Right renal cortex interstitium (tissue), 3 donors: ENCODE data around the gene HTATSF1. TPM values are rescaled to one million over a fixed set of nuclear protein-coding genes. Genes with fewer than 3 reads are reported as not detected.

Experiments used
- DNase-seq, 3 donors: peaks; one replicate each; pipeline ENCODE4 v3.0.0-alpha.2; 2013; ENCODE audit warnings: low read depth in 3 of 3, low spot score in 2 of 3
- polyA plus RNA-seq, 3 donors: library from polyadenylated mRNA; unstranded; fragments of 120-200 nt; gene quantifications; one replicate each; pipeline ENCODE4 v1.2.1, GENCODE V29; 2013; ENCODE audit not compliant: insufficient read length in 3 of 3

Gene HTATSF1, protein sequence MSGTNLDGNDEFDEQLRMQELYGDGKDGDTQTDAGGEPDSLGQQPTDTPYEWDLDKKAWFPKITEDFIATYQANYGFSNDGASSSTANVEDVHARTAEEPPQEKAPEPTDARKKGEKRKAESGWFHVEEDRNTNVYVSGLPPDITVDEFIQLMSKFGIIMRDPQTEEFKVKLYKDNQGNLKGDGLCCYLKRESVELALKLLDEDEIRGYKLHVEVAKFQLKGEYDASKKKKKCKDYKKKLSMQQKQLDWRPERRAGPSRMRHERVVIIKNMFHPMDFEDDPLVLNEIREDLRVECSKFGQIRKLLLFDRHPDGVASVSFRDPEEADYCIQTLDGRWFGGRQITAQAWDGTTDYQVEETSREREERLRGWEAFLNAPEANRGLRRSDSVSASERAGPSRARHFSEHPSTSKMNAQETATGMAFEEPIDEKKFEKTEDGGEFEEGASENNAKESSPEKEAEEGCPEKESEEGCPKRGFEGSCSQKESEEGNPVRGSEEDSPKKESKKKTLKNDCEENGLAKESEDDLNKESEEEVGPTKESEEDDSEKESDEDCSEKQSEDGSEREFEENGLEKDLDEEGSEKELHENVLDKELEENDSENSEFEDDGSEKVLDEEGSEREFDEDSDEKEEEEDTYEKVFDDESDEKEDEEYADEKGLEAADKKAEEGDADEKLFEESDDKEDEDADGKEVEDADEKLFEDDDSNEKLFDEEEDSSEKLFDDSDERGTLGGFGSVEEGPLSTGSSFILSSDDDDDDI
- 100 to 1,000 TPM; 121 to 134 (median 131) TPM for polyA plus RNA-seq

DNA sequence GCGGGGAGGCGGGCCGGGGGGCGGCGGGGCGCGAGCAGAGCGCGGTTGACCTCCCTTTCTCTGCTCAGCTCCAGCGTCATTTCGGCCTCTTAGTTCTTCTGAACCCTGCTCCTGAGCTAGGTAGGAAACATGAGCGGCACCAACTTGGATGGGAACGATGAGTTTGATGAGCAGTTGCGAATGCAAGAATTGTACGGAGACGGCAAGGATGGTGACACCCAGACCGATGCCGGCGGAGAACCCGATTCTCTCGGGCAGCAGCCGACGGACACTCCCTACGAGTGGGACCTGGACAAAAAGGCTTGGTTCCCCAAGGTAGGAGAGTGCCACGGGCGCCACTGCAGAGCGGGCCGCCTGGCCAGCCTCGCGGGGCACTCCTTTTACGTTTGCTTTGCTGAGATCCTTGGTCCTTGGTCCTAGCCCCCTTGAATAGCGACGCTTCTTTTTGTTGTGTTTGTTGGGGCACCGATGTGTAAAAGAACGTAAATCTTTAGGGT is at the start of gene HTATSF1:
Gene HTATSF1 (plus strand): TSS at position 37 of the 497 bp plus-strand sequence. CDS start 93 bp downstream, at position 130.
- DNase-seq, result no peak

DNA sequence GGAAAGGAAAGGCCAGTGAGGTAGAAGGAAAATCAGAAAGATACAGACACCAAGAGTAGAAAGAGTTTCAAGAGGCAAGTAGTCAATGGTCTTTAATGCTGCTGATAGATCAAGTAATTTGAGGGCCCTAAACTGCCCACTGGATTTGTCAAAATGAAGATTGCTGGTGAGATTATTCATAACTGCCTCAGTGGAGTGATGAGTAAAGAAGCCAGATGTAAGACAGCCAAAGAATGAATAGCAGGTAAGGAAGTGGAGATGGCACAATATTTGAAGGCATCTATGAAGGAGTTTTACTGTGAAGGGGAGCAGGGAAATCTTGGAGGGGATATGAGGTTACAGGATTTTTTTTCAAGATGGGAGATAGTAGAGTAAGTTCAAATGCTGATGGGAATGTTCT is 49.4 kb upstream of the HTATSF1 start:
- no peak for DNase-seq

DNA sequence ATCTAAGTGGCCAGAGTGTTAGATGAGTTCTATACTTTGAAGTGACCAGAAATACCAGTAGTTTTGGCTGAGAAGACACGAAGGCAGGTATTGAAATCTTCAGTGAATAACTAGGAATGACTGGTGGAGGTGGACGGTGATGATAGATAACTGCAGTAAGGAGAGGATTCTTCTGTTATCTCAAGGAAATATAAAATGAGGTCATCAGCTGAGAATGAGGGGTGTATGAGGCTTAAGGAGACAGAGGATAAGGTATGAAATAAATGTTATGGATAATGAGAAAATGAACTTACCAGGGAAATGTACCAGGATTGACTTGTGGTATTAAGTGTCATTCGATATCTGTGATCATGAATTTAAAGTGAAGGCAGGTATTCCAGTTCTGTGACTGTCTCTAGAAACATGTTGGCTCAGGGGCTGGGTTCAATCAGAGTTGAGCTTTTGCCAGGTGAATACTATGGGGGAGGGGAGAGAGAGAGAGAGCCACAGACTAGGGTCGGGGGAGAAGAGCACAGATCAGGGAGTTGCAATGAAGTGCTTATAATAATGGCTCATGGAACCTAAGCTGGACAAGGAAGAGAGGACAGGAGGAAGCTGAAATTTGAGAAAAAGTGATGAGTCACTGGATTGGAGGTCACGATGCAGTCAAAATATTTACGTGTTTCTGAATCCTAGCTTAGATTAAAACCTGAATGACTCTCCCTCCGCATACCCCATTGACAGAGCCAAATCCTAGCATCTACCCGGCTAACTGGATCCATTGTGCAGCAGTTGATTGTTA is 47.2 kb upstream of the HTATSF1 start:
- no peak for DNase-seq

DNA sequence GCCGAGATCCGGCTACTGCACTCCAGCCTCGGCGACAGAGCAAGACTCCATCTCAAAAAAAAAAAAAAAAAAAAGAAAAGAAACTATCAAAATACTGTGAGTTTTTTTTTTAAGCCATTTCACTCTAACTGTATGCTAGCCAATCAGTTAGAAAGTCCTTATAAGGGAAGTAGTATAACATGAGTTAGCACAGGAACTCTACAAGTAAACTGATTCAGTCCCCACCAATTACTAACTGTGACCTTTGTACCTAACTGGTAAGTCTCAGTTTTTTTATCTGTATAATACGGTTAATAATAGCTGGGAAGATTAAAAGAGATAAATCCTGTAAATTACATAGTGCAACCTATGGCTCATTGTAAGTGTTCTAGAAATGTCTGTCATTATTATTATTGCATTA is 44.8 kb upstream of the HTATSF1 start:
- no peak for DNase-seq

DNA sequence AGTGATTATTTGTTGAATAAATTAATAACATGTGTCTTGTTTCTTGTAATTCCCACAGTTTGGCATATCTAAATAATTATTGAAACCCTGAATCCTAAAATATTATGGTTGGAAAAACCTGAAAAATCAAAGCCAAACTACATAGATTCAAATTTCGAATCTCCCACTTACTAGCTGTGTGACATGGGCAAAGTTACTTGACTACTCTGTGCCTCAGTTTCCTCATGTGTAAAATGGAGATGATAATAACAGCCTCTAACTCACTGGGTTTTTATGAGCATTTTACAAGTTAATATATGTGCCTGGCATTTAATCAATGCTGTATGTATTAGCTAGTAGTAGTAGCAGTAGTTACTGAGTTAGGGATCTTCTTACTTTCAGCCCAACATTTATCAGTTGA is 44.3 kb upstream of the HTATSF1 start:
- DNase-seq, result no peak

DNA sequence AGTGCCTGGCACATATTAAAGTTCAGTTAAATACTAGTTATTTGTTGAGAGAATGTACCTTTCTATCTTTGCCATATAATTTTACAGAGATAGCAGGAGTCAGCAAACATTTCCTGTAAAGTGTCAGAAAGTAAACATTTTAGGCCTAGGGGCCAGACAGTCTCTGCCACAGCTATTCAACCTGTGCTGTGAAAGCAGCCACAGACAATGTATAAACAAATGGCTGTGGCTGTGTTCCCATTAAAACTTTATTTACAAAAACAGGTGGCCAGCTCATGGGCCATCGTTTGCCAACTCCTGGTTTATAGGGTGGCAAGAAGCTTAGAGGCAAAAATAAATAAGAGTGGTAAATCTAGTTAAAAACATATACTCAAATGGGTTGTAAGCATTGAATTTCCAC is 43.6 kb upstream of the HTATSF1 start:
- DNase-seq, result no peak

DNA sequence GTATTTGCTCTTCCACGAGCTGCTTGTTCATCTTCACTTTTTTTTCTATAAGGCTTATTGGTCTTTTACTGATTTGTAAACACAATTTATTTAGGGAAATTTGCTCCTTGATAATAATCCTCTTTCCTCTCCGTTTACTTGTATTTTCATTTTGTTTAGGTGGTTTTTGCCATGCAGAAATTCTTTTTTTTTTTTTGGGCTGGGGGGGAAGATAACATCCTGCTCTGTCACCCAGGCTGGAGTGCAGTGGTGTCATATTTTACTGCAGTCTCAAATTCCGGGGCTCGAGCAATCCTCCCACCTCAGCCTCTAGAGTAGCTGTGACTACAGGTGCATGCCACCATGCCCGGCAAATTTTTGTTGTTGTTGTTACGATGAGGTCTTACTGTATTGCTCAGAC is 41.3 kb upstream of the HTATSF1 start:
- no peak for DNase-seq

DNA sequence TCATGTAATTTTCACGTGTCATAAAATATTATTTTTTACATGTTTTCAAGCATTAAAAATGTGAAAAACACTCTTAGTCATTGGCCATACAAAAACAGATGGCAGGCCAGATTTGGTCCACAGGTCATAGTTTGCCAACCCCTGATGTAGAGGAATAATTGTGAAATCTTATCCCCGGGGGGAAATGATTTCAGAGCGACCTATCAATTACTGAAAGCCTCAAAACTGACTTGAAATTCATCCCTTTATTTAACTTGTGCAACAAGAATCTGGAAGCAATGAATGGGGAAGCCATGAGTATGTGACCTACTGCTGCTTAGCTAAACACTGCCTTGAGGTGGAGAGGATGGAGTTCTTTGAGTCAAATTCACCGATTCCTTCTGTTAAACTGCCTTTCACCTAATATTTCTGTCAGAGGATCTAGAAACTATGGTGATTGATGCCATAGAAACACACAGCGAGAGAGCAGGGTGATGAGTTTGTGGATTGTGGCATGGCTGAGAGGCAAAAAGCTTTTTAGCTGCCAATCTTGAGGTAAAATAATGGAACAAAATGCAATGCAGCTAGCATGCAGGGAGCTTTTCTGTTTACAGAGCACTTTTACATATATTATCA is 40.0 kb upstream of the HTATSF1 start:
- DNase-seq, result no peak

DNA sequence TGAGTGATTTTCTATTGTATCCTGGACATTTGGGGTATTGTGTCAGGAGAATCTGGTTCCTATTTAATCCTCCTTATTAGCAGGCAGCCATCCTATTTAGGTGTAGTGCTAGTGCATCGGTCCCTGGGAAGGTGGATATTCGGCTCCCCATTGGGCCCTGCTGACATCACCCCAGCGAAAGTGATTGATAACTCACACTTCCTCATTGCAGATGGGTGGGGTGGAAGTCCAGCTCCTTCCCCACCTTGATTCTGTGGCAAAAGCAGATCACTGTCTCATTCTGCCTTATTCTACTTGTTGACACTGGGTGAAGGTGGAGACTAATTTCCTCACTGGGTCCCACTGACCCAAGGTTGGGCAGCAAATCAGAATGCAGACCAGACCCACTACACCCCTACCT is 32.8 kb upstream of the HTATSF1 start:
- DNase-seq, result no peak

DNA sequence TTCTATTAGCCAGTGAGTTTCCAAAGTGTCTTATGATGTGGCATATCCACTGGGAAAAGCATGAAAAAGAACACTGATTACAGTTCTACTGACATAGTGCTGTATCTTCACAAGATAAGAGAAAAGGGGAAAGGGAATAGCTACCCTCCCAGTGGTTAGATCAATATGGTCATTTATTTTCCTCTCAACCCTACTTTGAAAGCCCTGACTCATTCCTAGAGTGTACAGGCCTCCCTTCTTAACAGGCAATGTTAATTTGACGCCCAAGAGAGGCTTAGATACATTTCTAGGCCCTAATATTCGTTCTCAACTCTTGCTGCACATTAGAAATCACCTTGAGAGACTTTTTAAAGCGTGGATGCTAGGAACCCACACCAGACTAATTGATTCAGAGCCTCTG is 30.1 kb upstream of the HTATSF1 start:
- DNase-seq, result no peak

DNA sequence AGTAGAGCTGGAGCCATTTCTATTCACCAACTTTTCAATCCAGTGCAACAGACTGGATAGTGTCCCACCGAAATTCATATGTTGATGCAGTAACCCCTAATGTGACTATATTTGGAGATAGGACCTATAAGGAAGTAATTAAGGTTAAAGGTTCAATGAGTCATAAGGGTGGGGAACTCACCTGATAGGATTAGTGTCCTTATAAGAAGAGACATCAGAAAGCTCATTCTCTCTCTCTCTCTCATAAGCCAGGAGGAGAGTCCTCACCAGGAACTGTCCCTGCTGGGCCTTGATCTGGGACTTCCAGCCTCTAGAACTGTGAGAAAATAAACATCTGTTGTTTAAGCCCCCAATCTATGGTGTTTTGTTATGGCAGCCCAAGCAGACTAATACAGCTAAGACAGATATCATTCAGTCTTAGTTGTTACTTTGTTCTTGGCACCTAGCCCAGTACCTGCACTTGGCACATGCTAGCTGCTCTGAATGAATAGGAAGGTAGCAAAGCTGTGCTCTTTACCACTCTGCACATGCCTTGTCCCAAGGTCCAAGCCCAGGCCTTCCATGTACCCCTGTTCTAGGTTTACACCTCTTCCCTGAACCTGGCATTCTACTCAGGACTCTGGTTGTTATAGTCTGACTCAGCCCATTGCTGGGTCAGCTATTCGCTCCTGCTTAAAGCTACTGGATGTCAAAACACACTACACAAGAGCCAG is 28.8 kb upstream of the HTATSF1 start:
- no peak for DNase-seq

DNA sequence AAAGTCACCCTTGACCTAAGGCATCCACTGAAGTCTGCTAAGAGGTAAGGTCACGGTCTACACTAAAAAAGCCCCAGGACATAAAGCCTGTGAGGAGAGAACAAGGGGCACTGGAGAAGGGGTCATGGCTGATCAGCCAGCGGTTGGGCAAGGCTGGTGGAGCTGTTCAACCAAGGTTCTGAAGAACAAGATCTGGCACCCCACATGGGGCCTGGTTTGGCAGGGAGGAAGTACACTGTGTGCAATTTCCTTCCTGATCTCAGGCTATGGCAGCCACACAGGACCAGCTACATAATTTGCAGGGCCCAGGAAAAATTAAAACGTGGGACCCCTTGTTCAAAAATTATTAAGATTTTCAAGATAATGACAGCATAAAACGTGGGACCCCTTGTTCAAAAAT is 23.7 kb upstream of the HTATSF1 start:
- DNase-seq, result no peak

DNA sequence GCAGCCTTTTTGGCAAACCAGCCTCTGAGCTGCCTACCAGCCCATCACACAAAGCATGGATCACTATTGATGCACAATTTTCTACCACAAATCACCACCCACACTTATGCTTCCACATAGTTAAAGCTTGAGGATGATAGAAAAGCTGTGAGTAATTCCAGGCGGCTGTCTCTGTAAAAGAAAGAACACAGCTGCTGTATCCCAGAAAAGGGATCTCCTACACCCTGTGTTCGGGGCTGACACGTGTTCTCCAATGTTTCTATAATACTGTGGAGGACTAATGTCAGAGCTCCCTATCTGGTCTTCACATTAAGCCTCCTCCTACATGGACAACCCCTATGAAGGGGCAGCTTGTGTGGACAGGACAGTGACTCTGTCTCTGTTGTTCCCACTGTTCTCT is 22.2 kb upstream of the HTATSF1 start:
- no peak for DNase-seq

DNA sequence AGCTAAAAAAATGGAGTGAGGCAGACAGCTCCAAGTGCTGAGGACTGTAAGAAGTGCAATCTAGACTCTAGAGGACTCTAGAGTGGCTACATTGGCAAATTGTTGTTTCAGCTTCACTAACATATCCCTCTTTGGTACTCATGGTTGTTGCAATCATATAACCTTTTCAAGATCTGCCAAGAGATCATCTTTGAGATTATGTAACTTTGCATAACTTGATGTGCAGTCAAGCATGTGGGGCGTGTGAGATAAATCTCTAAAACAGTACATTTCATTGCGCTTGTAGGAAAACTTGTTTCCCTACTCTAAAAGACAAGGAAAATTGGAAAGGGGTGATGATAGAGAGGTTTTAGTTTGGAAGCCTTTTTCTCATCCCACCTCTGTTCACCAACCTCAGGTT is 20.9 kb upstream of the HTATSF1 start:
- no peak for DNase-seq

DNA sequence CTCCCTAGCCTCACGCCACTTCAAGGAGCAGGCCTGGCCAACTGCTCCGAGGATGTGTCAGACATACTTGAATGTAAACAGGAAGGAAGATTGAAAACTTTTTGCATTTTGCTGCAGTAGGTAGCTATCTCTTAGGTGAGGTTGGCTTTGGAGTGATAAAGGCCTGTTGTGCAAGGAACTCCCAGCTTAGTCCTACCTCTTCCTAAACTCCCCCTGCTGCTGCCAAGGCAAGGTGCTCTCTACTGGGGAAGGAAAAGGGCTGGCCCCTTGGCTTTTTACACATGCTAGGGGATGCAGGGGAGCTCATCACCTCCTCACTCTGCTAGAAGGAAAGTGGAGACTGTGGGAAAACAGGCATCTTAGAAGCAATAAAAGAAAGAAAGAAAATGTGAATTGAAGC is 20.4 kb upstream of the HTATSF1 start:
- DNase-seq, result no peak

DNA sequence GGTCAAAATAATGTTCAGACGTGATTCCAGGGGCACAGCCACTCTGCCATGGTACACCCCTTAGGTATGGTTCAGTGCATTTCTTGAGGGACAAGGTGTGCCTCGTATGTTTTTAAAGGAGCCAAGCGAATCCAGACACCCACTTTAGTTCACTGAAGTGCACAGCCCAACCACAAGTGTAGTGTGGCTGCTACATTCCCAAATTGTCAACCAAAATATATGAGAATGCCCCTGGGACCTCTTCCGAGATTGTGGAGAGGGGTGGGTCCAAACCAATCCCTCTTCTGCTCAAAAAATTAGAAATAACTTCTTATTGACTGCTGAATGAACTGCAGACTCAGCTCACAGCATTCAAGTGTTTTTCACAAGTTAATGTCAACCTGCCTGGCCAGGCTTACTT is 17.0 kb upstream of the HTATSF1 start:
- DNase-seq, result no peak

DNA sequence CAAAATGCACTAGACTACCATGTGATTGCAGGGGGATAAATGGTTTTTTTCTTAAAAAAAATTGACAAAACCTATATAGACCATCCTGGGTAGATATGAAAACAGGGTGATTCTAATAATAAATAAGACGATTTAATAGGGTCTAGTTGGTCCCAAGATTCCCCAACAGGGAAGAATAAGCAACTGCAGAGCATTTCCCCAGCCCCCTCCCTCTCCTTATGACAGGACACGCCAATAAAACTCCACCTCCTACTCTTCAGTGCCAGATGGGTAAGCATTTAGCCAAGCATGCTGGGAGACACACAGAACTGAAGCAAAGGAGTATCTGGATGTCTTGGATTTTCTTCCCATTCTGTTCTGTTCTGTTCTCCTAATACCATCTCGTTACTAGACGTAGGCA is 9.7 kb upstream of the HTATSF1 start, which contains the start of gene BRS3:
Gene BRS3 (plus strand): TSS at position 301 of the 400 bp plus-strand sequence. CDS start 168 bp downstream, outside the sequence.
- DNase-seq, result no peak

DNA sequence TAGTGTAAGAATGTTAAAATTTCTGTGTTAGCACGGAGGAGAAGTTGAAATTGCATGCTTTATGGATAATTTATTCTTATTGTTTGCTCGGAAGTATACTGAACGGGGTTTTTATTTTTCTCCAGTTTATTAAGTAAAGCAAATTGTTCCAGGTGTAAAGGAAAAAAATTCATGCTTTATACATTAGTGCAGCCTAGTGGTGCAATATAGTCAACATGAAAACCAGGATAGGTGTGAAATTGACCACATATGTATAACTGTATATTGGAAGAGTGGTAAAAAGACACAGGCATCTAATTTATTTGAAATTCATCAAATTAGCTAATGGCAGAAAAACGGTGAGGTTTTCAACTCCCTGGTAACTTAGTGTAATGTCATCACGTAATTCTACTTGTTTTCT is 8.7 kb upstream of the HTATSF1 start:
- DNase-seq, result no peak

DNA sequence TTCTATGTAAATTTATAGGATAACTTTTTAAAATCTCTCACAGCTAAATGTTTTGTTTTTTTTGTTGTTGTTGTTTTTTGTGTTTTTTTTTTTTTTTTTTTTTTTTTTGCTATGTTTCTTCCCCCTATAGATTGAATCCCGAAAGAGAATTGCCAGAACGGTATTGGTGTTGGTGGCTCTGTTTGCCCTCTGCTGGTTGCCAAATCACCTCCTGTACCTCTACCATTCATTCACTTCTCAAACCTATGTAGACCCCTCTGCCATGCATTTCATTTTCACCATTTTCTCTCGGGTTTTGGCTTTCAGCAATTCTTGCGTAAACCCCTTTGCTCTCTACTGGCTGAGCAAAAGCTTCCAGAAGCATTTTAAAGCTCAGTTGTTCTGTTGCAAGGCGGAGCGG is 5.6 kb upstream of the HTATSF1 start:
- no peak for DNase-seq

DNA sequence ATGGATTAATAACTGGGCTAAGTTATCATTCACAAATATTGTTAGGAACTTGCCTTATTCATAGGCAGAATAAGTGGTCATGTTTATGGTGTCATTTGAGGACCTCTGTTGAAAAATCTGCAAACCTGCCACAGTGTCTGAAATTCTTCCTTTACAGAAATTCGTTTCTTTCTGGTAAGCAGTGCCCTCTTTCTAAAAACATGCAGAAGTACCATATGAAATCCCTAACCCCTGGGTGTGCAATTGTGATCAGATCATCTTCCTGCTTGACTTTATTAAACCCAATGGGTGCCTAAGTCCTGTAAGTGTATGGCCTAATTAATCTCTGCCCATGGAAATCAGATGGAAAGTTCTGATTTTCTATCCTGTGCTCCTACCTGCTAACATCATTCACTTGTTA is 4.4 kb upstream of the HTATSF1 start:
- DNase-seq, result no peak
